Lower leg skin (tissue), 4 donors: ENCODE data around the gene SLC9A9. TPM values are rescaled to one million over a fixed set of nuclear protein-coding genes. Genes with fewer than 3 reads are reported as not detected.

Experiments
- DNase-seq, 2 donors: peaks; one replicate each; pipeline ENCODE4 v3.0.0-alpha.2; 2019; ENCODE audit warnings: low spot score in 2 of 2
- H3K4me3 ChIP-seq: fragments of 200-600 bp; sonication (generic); 2 replicates; pipeline ENCODE4 v1.5.1; 2017; ENCODE audit warnings: mild to moderate bottlenecking, low read depth; ENCODE audit not compliant: poor library complexity, severe bottlenecking
- CTCF ChIP-seq, 3 donors: fragments of 450-650 bp; IDR thresholded peaks; one replicate each; pipeline ENCODE4 v1.5.1; 2016; ENCODE audit warnings: antibody characterized with exemption in 3 of 3, mild to moderate bottlenecking in 3 of 3, moderate library complexity in 2 of 3
- POLR2A ChIP-seq, 2 donors: fragments of 450-650 bp; IDR thresholded peaks; one replicate each; pipeline ENCODE4 v1.6.1; 2016 to 2017; ENCODE audit warnings: antibody characterized with exemption in 2 of 2, mild to moderate bottlenecking in 1 of 2, moderate library complexity in 1 of 2
- WGBS, 2 donors: methylation state at CpG; one replicate each; pipeline ENCODE4 v1.1.5; 2018; 5-methylcytosine and 5-hydroxymethylcytosine counted together
- intact Hi-C: fragments of 100-400 bp; cut with DNase I; formaldehyde crosslinking; loops from one replicate; pipeline ENCODE4 v1.15.0; 2023; ENCODE audit warnings: low total_unique reads
- total RNA-seq, 4 donors: library from RNA; depleted of rRNA; stranded (reverse); fragments of >200 nt; gene quantifications; one replicate each; pipeline ENCODE4 v1.1.0, GENCODE V29; 2016

Gene SLC9A9
- total RNA-seq, 4 donors from 2014 or later: 14.6 to 40.8 (median 23.7) TPM

DNA sequence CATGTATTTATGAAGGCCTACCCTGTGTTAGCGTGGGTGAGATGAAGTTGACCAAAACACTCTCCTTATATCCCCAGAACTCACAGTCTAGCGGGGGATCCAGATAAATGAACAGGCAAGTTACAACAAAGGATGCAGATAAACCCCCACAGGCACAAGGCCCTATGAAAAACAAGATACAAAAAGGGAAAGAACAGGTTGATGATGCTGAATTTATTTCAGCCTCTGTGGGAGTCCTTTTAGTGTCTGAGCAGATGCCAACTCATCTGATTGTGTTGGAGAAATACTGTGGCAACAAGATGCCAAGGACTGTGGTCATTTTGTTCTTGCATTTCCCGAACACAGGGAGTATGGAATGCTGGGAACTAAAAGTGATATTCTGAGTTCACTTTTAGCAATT, 428.7 kb downstream of the SLC9A9 start:
- no peak for TF ChIP-seq POLR2A (IDR thresholded peaks at IDR 0.05)
- TF ChIP-seq CTCF (IDR thresholded peaks at IDR 0.05): no peak
- no peak overlapping the region for H3K4me3 ChIP-seq
- 92 to 95% methylated on average over 3 of the region's 3 CpGs for WGBS, 2 donors
- DNase-seq: no peak
- intact Hi-C loops: no loop called here

- no peak overlapping the region for H3K4me3 ChIP-seq
- no peak for DNase-seq
- intact Hi-C loops: no loop called here
- WGBS, 2 donors: 96 to 99% methylated on average over 3 of the region's 3 CpGs
- TF ChIP-seq POLR2A (IDR thresholded peaks at IDR 0.05) (no peak), CTCF (IDR thresholded peaks at IDR 0.05) (no peak)
These were observed 429.9 kb downstream of the SLC9A9 start for GRCh38 chr3:143418391-143418790.

- intact Hi-C loops: no loop called here
- no peak for DNase-seq
- WGBS, 2 donors: 88 to 92% methylated on average over 2 of the region's 2 CpGs
- TF ChIP-seq POLR2A (IDR thresholded peaks at IDR 0.05): no peak
- no peak for TF ChIP-seq CTCF (IDR thresholded peaks at IDR 0.05)
- no peak overlapping the region for H3K4me3 ChIP-seq
These were observed 432.0 kb downstream of the SLC9A9 start for GRCh38 chr3:143416229-143416628.

GRCh38 chr3:143414571-143415253, 433.6 kb downstream of the SLC9A9 start:
- no peak for DNase-seq
- no peak overlapping the region for H3K4me3 ChIP-seq
- 74 to 87% methylated on average over 2 of the region's 2 CpGs for WGBS, 2 donors
- TF ChIP-seq POLR2A (IDR thresholded peaks at IDR 0.05) (no peak), CTCF (IDR thresholded peaks at IDR 0.05) (no peak)
- intact Hi-C loops: no loop called here

DNA sequence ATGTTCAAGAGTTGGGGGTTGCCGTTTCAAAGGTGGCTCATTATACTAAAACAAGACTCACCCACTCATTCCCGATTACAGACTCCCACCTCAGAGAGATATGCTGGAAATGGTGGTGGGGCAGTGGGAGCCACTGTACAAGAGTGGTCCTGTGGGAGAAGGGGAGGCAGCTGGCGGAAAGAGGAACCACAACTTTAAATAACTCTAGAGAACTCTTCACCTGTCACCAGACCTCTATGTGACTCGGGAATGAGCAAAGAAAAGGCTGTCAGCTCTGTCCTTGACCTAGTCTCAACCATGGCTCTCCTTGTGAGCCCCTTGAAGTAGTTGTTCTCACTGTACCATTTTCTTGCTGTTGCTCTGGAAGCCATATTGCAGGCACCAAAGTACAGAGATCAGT, 434.9 kb downstream of the SLC9A9 start:
- 75 to 82% methylated on average over 4 of the region's 4 CpGs for WGBS, 2 donors
- intact Hi-C loops: no loop called here
- no peak for DNase-seq
- no peak overlapping the region for H3K4me3 ChIP-seq
- no peak for TF ChIP-seq POLR2A (IDR thresholded peaks at IDR 0.05)
- no peak for TF ChIP-seq CTCF (IDR thresholded peaks at IDR 0.05)

- no peak for DNase-seq
- no peak overlapping the region for H3K4me3 ChIP-seq
- whole genome bisulfite sequencing, 2 donors: 88 to 98% methylated on average over 3 of the region's 3 CpGs
- intact Hi-C loops: no loop called here
- TF ChIP-seq CTCF (IDR thresholded peaks at IDR 0.05): no peak
- no peak for TF ChIP-seq POLR2A (IDR thresholded peaks at IDR 0.05)
These were observed 436.2 kb downstream of the SLC9A9 start for GRCh38 chr3:143412084-143412483.
